ENCODE results near the gene GIT2.
"Not testable (repeated sequence)": the region's sequence is repeated elsewhere in the genome, so short reads cannot be mapped to it uniquely, and the experiment has no call there.

GIT2 gene

GRCh38 chr12:109940339-109940923 is 55.7 kb downstream of the GIT2 start:
- no peak for DNase-seq

- DNase-seq: no peak
These were observed 56.7 kb downstream of the GIT2 start for GRCh38 chr12:109939504-109939903.

- DNase-seq: no peak
These were observed 57.2 kb downstream of the GIT2 start for GRCh38 chr12:109938947-109939346.

GRCh38 chr12:109937371-109937770 is 58.8 kb downstream of the GIT2 start:
- no peak for DNase-seq

GRCh38 chr12:109934026-109934425 is 62.1 kb downstream of the GIT2 start:
- DNase-seq: no peak

- DNase-seq: no peak
These were observed 63.2 kb downstream of the GIT2 start for GRCh38 chr12:109932878-109933503.

GRCh38 chr12:109931143-109931542 is 65.0 kb downstream of the GIT2 start:
- DNase-seq: no peak

- no peak for DNase-seq
These were observed 66.0 kb downstream of the GIT2 start for GRCh38 chr12:109930028-109930800.

GRCh38 chr12:109929326-109929725 is 66.8 kb downstream of the GIT2 start:
- not testable (repeated sequence) for DNase-seq

GRCh38 chr12:109928058-109928656 is 68.0 kb downstream of the GIT2 start:
- no peak for DNase-seq

- peak; percentile 37 for DNase-seq
These were observed 68.5 kb downstream of the GIT2 start for GRCh38 chr12:109927622-109928021.

- no peak for DNase-seq
These were observed 69.5 kb downstream of the GIT2 start for GRCh38 chr12:109926488-109927210.

- no peak for DNase-seq
These were observed 70.2 kb downstream of the GIT2 start for GRCh38 chr12:109926016-109926415.

- no peak for DNase-seq
These were observed 70.9 kb downstream of the GIT2 start for GRCh38 chr12:109925185-109925840.

GRCh38 chr12:109923481-109924245 is 72.5 kb downstream of the GIT2 start:
- DNase-seq: no peak

- DNase-seq: no peak
These were observed 73.1 kb downstream of the GIT2 start for GRCh38 chr12:109923038-109923437.

GRCh38 chr12:109921982-109922381 is 74.2 kb downstream of the GIT2 start:
- DNase-seq: no peak

- no peak for DNase-seq
These were observed 75.8 kb downstream of the GIT2 start for GRCh38 chr12:109920261-109920780.

- DNase-seq: no peak
These were observed 76.7 kb downstream of the GIT2 start for GRCh38 chr12:109919456-109919855.

- no peak for DNase-seq
These were observed 80.1 kb downstream of the GIT2 start for GRCh38 chr12:109916045-109916444.
